ENCODE measurements around the gene LIMS1.
"Not testable (repeated sequence)": the region's sequence is repeated elsewhere in the genome, so short reads cannot be mapped to it uniquely, and the experiment has no call there.

- not testable (repeated sequence) for TF ChIP-seq EP300, CTCF, POLR2A (IDR thresholded peaks at IDR 0.05)
Observed at GRCh38 chr2:108653425-108653824, 119.2 kb downstream of the LIMS1 start.

Data from stomach (tissue), 4 donors.